Thyroid gland (tissue), 4 donors: ENCODE measurements around the gene TLR7.

Experiments used
- CTCF ChIP-seq, 6 experiments: fragments of 200-600 bp in 3 of 6; fragments of 450-650 bp in 3 of 6; sonication (generic) in 3 of 6; IDR thresholded peaks; one replicate each; pipeline ENCODE4 v1.5.1; 2016 to 2019; ENCODE audit warnings: antibody characterized with exemption in 6 of 6, mild to moderate bottlenecking in 2 of 6, inconsistent platforms in 1 of 6, moderate library complexity in 1 of 6
- POLR2A ChIP-seq, 2 donors: fragments of 450-650 bp; IDR thresholded peaks; one replicate each; pipeline ENCODE4 v1.6.1; 2017; ENCODE audit warnings: antibody characterized with exemption in 2 of 2, mild to moderate bottlenecking in 2 of 2, moderate library complexity in 1 of 2

- no peak for TF ChIP-seq CTCF (IDR thresholded peaks at IDR 0.05)
- no peak for TF ChIP-seq POLR2A (IDR thresholded peaks at IDR 0.05)
Observed at GRCh38 chrX:12934850-12935249, 68.0 kb downstream of the TLR7 start.
